ENCODE data around the gene TMEM144. TPM values are rescaled to one million over a fixed set of nuclear protein-coding genes. Genes with fewer than 3 reads are reported as not detected.
A peak's percentile ranks its signal among the peaks of the same experiment; 100 is the strongest.

Gene TMEM144
- total and polyA plus RNA-seq, 9 donors: 5.4 to 14.9 (median 8.4) TPM

DNA sequence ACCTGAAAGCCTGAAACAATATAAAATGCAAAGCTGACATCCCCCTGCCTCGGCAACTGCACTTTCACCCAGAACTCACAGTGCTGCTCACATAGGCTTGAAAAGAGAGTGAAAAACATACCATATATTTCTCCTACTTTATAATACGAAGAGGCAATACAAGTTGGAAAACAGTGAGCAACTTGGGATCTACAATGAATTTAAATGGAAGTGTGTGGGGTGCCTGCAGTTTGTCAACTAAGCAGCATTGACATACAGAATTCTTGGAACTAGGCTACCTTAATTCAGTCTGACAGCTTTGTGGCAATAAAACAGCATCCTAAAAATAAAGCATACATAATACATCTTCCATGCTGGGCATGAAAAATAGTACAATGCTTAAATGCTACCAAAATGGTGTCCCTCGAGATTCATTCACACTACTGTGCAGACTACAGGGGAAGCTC is 45.5 kb upstream of the TMEM144 start:
- WGBS, 3 donors: 6 to 11% (median 11%) methylated on average over 3 of the region's 3 CpGs
- Histone ChIP-seq H3K4me3 (peak overlapping the region; percentile 61), H3K27me3 (no peaks in the 10 kb centered on the region), H3K36me3 (no peaks in the 10 kb centered on the region), H3K4me1 (ENCODE audit: insufficient read depth) (peaks cover 14% of the 10 kb centered on the region), H3K27ac (peak overlapping the region in 1 of 2 donors; percentile 16), H3K9me3 (no peaks in the 10 kb centered on the region)
- no peak for DNase-seq
- intact Hi-C loops (cut with DNase I): loop anchor here in 2 of 4 donors (5.0 to 10.0 kb wide), 2 partner anchors 70 to 72 kb away; no protein-coding TSS in a partner anchor
- TF ChIP-seq EP300 (IDR thresholded peaks at IDR 0.05) (no peak), POLR2A (IDR thresholded peaks at IDR 0.05) (no peak)
- TF ChIP-seq, protein P1, sequence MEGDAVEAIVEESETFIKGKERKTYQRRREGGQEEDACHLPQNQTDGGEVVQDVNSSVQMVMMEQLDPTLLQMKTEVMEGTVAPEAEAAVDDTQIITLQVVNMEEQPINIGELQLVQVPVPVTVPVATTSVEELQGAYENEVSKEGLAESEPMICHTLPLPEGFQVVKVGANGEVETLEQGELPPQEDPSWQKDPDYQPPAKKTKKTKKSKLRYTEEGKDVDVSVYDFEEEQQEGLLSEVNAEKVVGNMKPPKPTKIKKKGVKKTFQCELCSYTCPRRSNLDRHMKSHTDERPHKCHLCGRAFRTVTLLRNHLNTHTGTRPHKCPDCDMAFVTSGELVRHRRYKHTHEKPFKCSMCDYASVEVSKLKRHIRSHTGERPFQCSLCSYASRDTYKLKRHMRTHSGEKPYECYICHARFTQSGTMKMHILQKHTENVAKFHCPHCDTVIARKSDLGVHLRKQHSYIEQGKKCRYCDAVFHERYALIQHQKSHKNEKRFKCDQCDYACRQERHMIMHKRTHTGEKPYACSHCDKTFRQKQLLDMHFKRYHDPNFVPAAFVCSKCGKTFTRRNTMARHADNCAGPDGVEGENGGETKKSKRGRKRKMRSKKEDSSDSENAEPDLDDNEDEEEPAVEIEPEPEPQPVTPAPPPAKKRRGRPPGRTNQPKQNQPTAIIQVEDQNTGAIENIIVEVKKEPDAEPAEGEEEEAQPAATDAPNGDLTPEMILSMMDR (IDR thresholded peaks at IDR 0.05): no peak

DNA sequence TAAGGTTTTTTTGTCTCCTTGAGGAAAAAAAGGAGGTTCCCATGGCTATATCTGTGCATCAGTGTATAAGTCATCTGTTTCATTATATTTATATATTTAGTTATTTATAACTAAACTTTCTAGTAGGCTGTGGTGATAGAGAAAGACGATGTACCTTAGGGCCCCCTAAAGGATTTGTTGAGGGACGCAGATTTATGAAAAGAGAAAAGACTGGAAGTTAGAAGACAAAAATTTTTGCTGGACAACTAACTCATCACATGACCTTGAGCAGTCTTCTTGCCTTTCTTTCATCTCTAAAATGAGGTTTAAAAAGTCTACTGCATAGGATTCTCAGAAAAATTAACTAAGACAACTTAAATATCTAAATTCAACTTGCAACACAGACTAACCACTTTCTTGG is 43.6 kb upstream of the TMEM144 start:
- Histone ChIP-seq H3K36me3 (no peaks in the 10 kb centered on the region), H3K4me3 (peak overlapping the region; percentile 61), H3K4me1 (ENCODE audit: insufficient read depth) (peaks cover 11% of the 10 kb centered on the region), H3K27me3 (no peaks in the 10 kb centered on the region), H3K9me3 (no peaks in the 10 kb centered on the region), H3K27ac (peak overlapping the region; percentile 11 to 81)
- intact Hi-C loops (cut with DNase I): loop anchor here in 2 of 4 donors (5.0 to 10.0 kb wide), 2 partner anchors 72 to 74 kb away; no protein-coding TSS in a partner anchor
- 6 to 10% (median 7%) methylated on average over 2 of the region's 2 CpGs for WGBS, 3 donors
- no peak for DNase-seq
- TF ChIP-seq EP300 (IDR thresholded peaks at IDR 0.05): no peak
- TF ChIP-seq, protein P1 (IDR thresholded peaks at IDR 0.05): peak in 1 of 3 donors; percentile 19

DNA sequence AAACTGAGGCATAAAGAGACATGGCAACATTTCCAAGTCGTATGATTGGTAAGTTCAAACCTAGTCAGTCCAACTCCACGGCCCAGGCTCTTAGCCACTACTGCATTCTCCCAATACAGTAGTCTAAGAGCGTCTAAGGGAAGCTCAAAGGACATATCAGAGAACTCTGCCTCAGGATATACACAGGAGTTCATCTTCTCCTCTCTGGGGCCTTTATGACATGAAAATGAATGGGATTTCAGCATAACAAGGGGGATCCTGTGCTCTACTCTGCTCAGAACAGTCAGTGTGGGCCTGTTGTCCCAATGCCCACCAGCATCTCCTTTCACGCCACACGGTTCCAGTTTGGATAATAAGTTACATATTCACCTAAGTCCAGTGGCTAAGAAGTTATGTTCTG is 41.7 kb upstream of the TMEM144 start:
- Histone ChIP-seq H3K4me3 (peak overlapping the region; percentile 61), H3K27me3 (no peaks in the 10 kb centered on the region), H3K36me3 (no peaks in the 10 kb centered on the region), H3K4me1 (ENCODE audit: insufficient read depth) (peaks cover 2% of the 10 kb centered on the region), H3K27ac (peak overlapping the region; percentile 81 to 84), H3K9me3 (no peaks in the 10 kb centered on the region)
- TF ChIP-seq, protein P1 (IDR thresholded peaks at IDR 0.05): no peak
- TF ChIP-seq POLR2A (IDR thresholded peaks at IDR 0.05) (no peak), EP300 (IDR thresholded peaks at IDR 0.05) (no peak)
- intact Hi-C loops (cut with DNase I): loop anchor here in 2 of 4 donors (5.0 to 10.0 kb wide), 2 partner anchors 74 to 76 kb away; no protein-coding TSS in a partner anchor
- no peak for DNase-seq
- WGBS, 3 donors: 7 to 28% (median 9%) methylated on average over 5 of the region's 5 CpGs

DNA sequence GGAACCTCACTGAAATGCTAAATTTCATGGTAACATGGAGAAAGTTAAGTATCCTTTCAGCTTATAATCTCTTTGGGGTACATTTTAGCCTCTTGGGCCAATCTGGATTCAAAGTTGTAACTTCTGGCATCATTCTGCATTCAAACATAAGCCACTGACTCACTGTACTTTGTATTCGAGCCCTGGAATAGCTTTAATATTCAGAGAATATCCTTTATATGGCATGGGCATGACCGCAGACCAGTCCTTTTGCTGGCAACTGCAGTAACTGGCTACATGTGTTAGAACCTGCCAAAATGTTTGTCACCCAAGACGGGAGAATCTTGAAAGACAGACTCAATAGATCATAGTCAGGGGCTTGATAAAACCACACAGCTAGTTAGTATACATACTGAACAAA is 40.8 kb upstream of the TMEM144 start:
- peak overlapping the region; percentile 81 to 84 for H3K27ac ChIP-seq
- no peak for TF ChIP-seq POLR2A (IDR thresholded peaks at IDR 0.05)
- no peak for TF ChIP-seq EP300 (IDR thresholded peaks at IDR 0.05)
- TF ChIP-seq, protein P1 (IDR thresholded peaks at IDR 0.05): no peak
- no peaks in the 10 kb centered on the region for H3K9me3 ChIP-seq
- H3K36me3 ChIP-seq: no peaks in the 10 kb centered on the region
- H3K27me3 ChIP-seq: no peaks in the 10 kb centered on the region
- intact Hi-C loops (cut with DNase I): loop anchor here in 2 of 4 donors (5.0 to 10.0 kb wide), 2 partner anchors 75 to 77 kb away; no protein-coding TSS in a partner anchor
- peaks cover 1% of the 10 kb centered on the region for H3K4me1 ChIP-seq (ENCODE audit: insufficient read depth)
- no peak for DNase-seq
- H3K4me3 ChIP-seq: peak overlapping the region; percentile 61
- WGBS, 3 donors: 0 to 2% (median 1%) methylated on average over 3 of the region's 3 CpGs

Data from ovary (tissue), 9 donors.